ENCODE data around the gene NUBP2. TPM values are rescaled to one million over a fixed set of nuclear protein-coding genes. Genes with fewer than 3 reads are reported as not detected.

Gene NUBP2
- total and polyA plus RNA-seq, 2 donors (not counting 1 experiment from before 2014, with no cell fraction given): 13.5 to 43.6 TPM

DNA sequence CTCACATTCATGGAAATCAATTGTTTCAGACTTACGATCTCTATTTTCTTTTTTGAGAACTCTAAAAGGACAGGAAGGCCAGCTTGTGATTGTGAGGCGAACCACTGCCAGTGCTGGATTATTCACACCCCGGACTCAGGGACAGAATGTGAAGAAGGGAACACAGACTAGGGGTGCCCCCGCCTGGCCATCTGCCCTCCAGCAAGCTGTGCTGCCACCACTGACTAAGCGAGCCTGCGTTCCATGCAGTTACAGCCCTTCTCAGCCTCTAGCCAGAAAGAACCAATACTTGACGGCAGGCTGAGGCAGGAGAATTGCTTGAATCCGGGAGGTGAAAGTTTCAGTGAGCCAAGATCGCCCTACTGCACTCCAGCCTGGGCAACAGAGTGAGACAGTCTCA is 41.1 kb downstream of the NUBP2 start:
- H4K20me1 ChIP-seq (ENCODE audit: control insufficient read depth, extremely low read depth, insufficient read depth, low read length): no peaks in the 10 kb centered on the region
- no peaks in the 10 kb centered on the region for H3K27me3 ChIP-seq (ENCODE audit: control insufficient read depth, insufficient read depth, low read length)
- TF ChIP-seq EZH2 (IDR thresholded peaks at IDR 0.05; ENCODE audit: low read length, missing control alignments): no peak
- TF ChIP-seq, protein P1, sequence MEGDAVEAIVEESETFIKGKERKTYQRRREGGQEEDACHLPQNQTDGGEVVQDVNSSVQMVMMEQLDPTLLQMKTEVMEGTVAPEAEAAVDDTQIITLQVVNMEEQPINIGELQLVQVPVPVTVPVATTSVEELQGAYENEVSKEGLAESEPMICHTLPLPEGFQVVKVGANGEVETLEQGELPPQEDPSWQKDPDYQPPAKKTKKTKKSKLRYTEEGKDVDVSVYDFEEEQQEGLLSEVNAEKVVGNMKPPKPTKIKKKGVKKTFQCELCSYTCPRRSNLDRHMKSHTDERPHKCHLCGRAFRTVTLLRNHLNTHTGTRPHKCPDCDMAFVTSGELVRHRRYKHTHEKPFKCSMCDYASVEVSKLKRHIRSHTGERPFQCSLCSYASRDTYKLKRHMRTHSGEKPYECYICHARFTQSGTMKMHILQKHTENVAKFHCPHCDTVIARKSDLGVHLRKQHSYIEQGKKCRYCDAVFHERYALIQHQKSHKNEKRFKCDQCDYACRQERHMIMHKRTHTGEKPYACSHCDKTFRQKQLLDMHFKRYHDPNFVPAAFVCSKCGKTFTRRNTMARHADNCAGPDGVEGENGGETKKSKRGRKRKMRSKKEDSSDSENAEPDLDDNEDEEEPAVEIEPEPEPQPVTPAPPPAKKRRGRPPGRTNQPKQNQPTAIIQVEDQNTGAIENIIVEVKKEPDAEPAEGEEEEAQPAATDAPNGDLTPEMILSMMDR (conservative IDR thresholded peaks at IDR 0.05 in 1 of 2, IDR thresholded peaks at IDR 0.05 in 1 of 2; ENCODE audit: low read depth in 1 of 2, low read length in 2 of 2): peak in 1 of 2 donors; percentile 35
- H3K4me1 ChIP-seq (ENCODE audit: control insufficient read depth, extremely low read depth, insufficient read depth, low read length): peaks cover 2% of the 10 kb centered on the region
- no peak overlapping the region for H3K27ac ChIP-seq (ENCODE audit: insufficient read depth, low read length)
- no peak overlapping the region for H2AFZ ChIP-seq (ENCODE audit: low read length)
- H3K4me3 ChIP-seq (replicated peaks in 1 of 4; ENCODE audit: control extremely low read depth in 1 of 4, insufficient read depth in 1 of 4, low read depth in 3 of 4, low read length in 4 of 4): no peak overlapping the region
- H3K9me3 ChIP-seq (ENCODE audit: control insufficient read depth, insufficient read depth, low read depth, low read length): no peaks in the 10 kb centered on the region
- H3K4me2 ChIP-seq (ENCODE audit: extremely low read depth, insufficient read depth, low read length): no peak overlapping the region
- peak; percentile 47 to 56 for DNase-seq (ENCODE audit: low read depth in 2 of 2)
- no peak overlapping the region for H3K9ac ChIP-seq (ENCODE audit: insufficient read depth, low read length)
- H3K79me2 ChIP-seq (ENCODE audit: control insufficient read depth, insufficient read depth, low read length): peaks cover 18% of the 10 kb centered on the region
- peaks cover 5% of the 10 kb centered on the region for H3K36me3 ChIP-seq (ENCODE audit: control insufficient read depth, insufficient read depth, low read length)

DNA sequence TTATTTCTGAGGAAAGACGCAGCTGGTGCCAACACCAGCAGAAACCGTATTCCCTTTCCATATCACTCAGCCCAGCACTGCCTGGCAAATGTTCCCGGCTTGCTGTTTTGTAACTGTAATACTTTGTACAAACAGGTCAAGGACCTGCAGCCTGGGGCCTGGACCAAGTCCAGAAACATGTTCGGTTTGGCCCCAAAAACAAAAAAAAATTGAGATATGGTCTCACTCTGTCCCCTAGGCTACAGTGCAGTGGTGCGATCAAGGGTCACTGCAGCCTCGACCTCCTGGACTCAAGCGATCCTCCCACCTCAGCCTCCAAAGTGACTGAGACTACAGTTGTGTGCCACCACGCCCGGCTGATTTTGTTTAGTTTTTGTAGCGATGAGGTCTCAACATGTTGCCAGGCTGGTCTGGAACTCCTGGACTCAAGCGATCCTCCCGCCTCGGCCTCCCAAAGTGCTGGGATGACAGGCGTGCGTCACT is 42.7 kb downstream of the NUBP2 start:
- no peak for TF ChIP-seq EZH2 (IDR thresholded peaks at IDR 0.05; ENCODE audit: low read length, missing control alignments)
- TF ChIP-seq, protein P1 (conservative IDR thresholded peaks at IDR 0.05 in 1 of 2, IDR thresholded peaks at IDR 0.05 in 1 of 2; ENCODE audit: low read depth in 1 of 2, low read length in 2 of 2): no peak
- no peak overlapping the region for H3K27ac ChIP-seq (ENCODE audit: insufficient read depth, low read length)

DNA sequence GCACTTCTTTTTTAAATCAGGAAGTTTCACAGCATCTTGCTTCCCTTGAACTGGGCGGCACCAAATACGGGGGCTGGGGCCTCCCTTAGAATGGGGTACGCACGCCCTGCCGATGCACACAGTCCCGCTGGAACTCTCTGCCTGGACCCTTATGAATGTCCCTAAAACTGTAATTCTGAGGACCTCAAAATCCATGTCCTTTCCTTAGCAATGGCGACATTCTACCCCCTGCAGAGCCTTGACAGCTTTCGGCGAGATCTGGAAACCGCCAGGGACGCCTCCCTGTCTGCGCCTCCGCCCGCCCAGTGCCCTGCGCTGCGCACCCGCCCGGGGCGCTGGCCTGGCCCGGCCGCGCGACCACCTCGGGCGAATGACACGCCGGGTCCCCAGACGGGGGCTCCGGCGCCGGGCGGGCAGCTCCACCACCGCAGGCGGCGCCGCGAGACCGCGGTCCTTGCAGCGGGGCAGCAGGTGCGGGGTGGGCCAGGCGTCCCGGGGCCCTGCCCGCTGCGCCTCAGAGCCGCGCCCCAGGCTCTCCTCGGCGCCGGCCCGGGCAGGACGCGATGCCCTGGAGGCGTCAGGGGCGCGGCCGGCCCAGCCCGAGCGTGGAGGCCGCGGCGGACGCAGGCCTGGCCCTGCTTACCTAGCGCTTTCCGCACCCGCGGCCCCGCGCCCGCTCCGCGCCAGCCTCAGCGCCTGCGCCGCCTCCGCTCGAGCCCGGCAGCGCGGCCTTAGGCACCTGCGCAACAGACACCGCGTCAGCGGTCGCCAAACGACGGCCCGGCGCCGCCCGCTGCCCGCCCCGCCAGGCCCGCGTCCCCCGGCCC is 43.3 kb downstream of the NUBP2 start:
- Histone ChIP-seq H3K9ac (ENCODE audit: insufficient read depth, low read length) (peak overlapping the region; percentile 75), H3K79me2 (ENCODE audit: control insufficient read depth, insufficient read depth, low read length) (peaks cover 26% of the 10 kb centered on the region), H3K4me3 (replicated peaks in 1 of 4; ENCODE audit: control extremely low read depth in 1 of 4, insufficient read depth in 1 of 4, low read depth in 3 of 4, low read length in 4 of 4) (peak overlapping the region; percentile 17 to 99 (median 78)), H4K20me1 (ENCODE audit: control insufficient read depth, extremely low read depth, insufficient read depth, low read length) (no peaks in the 10 kb centered on the region), H3K4me2 (ENCODE audit: extremely low read depth, insufficient read depth, low read length) (peak overlapping the region; percentile 94), H2AFZ (ENCODE audit: low read length) (peak overlapping the region; percentile 36), H3K27me3 (ENCODE audit: control insufficient read depth, insufficient read depth, low read length) (no peaks in the 10 kb centered on the region), H3K27ac (ENCODE audit: insufficient read depth, low read length) (no peak overlapping the region), H3K36me3 (ENCODE audit: control insufficient read depth, insufficient read depth, low read length) (peaks cover 2% of the 10 kb centered on the region), H3K4me1 (ENCODE audit: control insufficient read depth, extremely low read depth, insufficient read depth, low read length) (peaks cover 7% of the 10 kb centered on the region), H3K9me3 (ENCODE audit: control insufficient read depth, insufficient read depth, low read depth, low read length) (no peaks in the 10 kb centered on the region)
- DNase-seq (ENCODE audit: low read depth in 2 of 2): peak in 1 of 2 donors; percentile 58
- TF ChIP-seq, protein P1 (conservative IDR thresholded peaks at IDR 0.05 in 1 of 2, IDR thresholded peaks at IDR 0.05 in 1 of 2; ENCODE audit: low read depth in 1 of 2, low read length in 2 of 2): no peak
- TF ChIP-seq EZH2 (IDR thresholded peaks at IDR 0.05; ENCODE audit: low read length, missing control alignments): no peak

More for the DNA sequence above, 42.7 kb downstream of the NUBP2 start:
- DNase-seq (ENCODE audit: low read depth in 2 of 2): no peak
- Histone ChIP-seq H3K4me1 (ENCODE audit: control insufficient read depth, extremely low read depth, insufficient read depth, low read length) (peaks cover 7% of the 10 kb centered on the region), H3K27me3 (ENCODE audit: control insufficient read depth, insufficient read depth, low read length) (no peaks in the 10 kb centered on the region), H4K20me1 (ENCODE audit: control insufficient read depth, extremely low read depth, insufficient read depth, low read length) (no peaks in the 10 kb centered on the region), H3K4me3 (replicated peaks in 1 of 4; ENCODE audit: control extremely low read depth in 1 of 4, insufficient read depth in 1 of 4, low read depth in 3 of 4, low read length in 4 of 4) (peak overlapping the region; percentile 17 to 99 (median 78)), H3K4me2 (ENCODE audit: extremely low read depth, insufficient read depth, low read length) (peak overlapping the region; percentile 94), H3K9ac (ENCODE audit: insufficient read depth, low read length) (no peak overlapping the region), H3K79me2 (ENCODE audit: control insufficient read depth, insufficient read depth, low read length) (peaks cover 26% of the 10 kb centered on the region), H3K36me3 (ENCODE audit: control insufficient read depth, insufficient read depth, low read length) (peaks cover 4% of the 10 kb centered on the region), H2AFZ (ENCODE audit: low read length) (no peak overlapping the region), H3K9me3 (ENCODE audit: control insufficient read depth, insufficient read depth, low read depth, low read length) (no peaks in the 10 kb centered on the region)

All from fibroblast of lung (primary cell).